Omental fat pad (tissue), 4 donors: ENCODE results near the gene PROS1. TPM values are rescaled to one million over a fixed set of nuclear protein-coding genes. Genes with fewer than 3 reads are reported as not detected.

Source experiments
- ATAC-seq: fragments of 150-250 bp; one replicate; pipeline ENCODE4 v1.9.1; 2016; ENCODE audit warnings: mild to moderate bottlenecking, moderate library complexity; ENCODE audit not compliant: low FRiP score
- DNase-seq: peaks from one replicate; pipeline ENCODE4 v3.0.0-alpha.2; 2019; ENCODE audit warnings: low spot score
- total RNA-seq, 4 donors: library from RNA; depleted of rRNA; stranded (reverse); fragments of >200 nt; gene quantifications; one replicate each; pipeline ENCODE4 v1.1.0, GENCODE V29; 2016
- TF ChIP-seq, protein P1 (sequence below), 3 donors: fragments of 450-650 bp; IDR thresholded peaks; one replicate each; pipeline ENCODE4 v1.5.1; 2016 to 2017; ENCODE audit warnings: antibody characterized with exemption in 3 of 3, mild to moderate bottlenecking in 3 of 3, moderate library complexity in 2 of 3

Gene PROS1
- total RNA-seq, 4 donors from 2014 or later = 46.5 to 98.8 (median 63.9) TPM

- ATAC-seq (no peak), DNase-seq (no peak)
- TF ChIP-seq, protein P1, sequence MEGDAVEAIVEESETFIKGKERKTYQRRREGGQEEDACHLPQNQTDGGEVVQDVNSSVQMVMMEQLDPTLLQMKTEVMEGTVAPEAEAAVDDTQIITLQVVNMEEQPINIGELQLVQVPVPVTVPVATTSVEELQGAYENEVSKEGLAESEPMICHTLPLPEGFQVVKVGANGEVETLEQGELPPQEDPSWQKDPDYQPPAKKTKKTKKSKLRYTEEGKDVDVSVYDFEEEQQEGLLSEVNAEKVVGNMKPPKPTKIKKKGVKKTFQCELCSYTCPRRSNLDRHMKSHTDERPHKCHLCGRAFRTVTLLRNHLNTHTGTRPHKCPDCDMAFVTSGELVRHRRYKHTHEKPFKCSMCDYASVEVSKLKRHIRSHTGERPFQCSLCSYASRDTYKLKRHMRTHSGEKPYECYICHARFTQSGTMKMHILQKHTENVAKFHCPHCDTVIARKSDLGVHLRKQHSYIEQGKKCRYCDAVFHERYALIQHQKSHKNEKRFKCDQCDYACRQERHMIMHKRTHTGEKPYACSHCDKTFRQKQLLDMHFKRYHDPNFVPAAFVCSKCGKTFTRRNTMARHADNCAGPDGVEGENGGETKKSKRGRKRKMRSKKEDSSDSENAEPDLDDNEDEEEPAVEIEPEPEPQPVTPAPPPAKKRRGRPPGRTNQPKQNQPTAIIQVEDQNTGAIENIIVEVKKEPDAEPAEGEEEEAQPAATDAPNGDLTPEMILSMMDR (IDR thresholded peaks at IDR 0.05) = no peak
These were observed 17.9 kb upstream of the PROS1 start for GRCh38 chr3:93991631-93992030.

- no peak for DNase-seq
- ATAC-seq = no peak
- TF ChIP-seq, protein P1 (IDR thresholded peaks at IDR 0.05) = no peak
These were observed 15.5 kb upstream of the PROS1 start for GRCh38 chr3:93989241-93989640.

GRCh38 chr3:93988764-93989163 is 15.1 kb upstream of the PROS1 start:
- ATAC-seq (no peak), DNase-seq (no peak)
- TF ChIP-seq, protein P1 (IDR thresholded peaks at IDR 0.05) = no peak

GRCh38 chr3:93988283-93988682 is 14.6 kb upstream of the PROS1 start:
- DNase-seq (no peak), ATAC-seq (no peak)
- TF ChIP-seq, protein P1 (IDR thresholded peaks at IDR 0.05) = no peak

DNA sequence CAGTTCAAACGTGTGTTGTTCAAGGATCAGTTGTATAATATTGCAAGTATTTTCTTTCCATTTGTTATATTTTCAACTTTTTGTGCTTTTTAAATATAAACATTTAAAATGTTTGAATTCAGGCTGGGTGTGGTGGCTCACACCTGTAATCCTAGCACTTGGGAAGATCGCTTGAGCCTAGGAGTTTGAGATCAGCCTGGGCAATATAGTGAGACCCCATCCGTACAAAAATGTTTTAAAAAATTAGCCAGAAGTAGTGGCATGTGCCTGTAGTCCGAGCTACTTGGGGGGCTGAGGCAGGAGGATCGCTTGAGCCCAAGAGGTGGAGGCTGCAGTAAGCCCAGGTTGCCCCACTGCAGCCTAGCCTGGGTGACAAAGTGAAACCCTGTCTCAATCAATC is 10.9 kb upstream of the PROS1 start:
- no peak for ATAC-seq
- DNase-seq = no peak
- TF ChIP-seq, protein P1 (IDR thresholded peaks at IDR 0.05) = no peak

GRCh38 chr3:93983408-93983807 is 9.7 kb upstream of the PROS1 start:
- no peak for DNase-seq
- ATAC-seq = no peak
- TF ChIP-seq, protein P1 (IDR thresholded peaks at IDR 0.05) = no peak

- DNase-seq (no peak), ATAC-seq (no peak)
- TF ChIP-seq, protein P1 (IDR thresholded peaks at IDR 0.05) = no peak
These were observed 8.0 kb upstream of the PROS1 start for GRCh38 chr3:93981649-93982048.
